Uterus (tissue), 4 donors: ENCODE data around the gene RHOBTB1. TPM values are rescaled to one million over a fixed set of nuclear protein-coding genes. Genes with fewer than 3 reads are reported as not detected.

ENCODE experiments used
- DNase-seq, 2 donors: peaks; one replicate each; pipeline ENCODE4 v3.0.0-alpha.2; 2019 to 2020
- H3K27ac ChIP-seq, 2 donors: fragments of 200-600 bp; sonication (generic); 1 replicate in 1 of 2; 2 replicates in 1 of 2; pipeline ENCODE4 v1.5.1; 2016 to 2018
- H3K27me3 ChIP-seq, 2 donors: fragments of 200-600 bp; sonication (generic); one replicate each; pipeline ENCODE4 v1.5.1; 2018 to 2019; ENCODE audit warnings: control low read depth in 1 of 2
- H3K36me3 ChIP-seq, 2 donors: fragments of 200-600 bp; sonication (generic); one replicate each; pipeline ENCODE4 v1.5.1; 2019; ENCODE audit warnings: control low read depth in 1 of 2
- H3K4me1 ChIP-seq, 2 donors: fragments of 200-600 bp; sonication (generic); one replicate each; pipeline ENCODE4 v1.5.1; 2018 to 2019; ENCODE audit warnings: control low read depth in 1 of 2
- H3K4me3 ChIP-seq, 2 donors: fragments of 200-600 bp; sonication (generic); 1 replicate in 1 of 2; 2 replicates in 1 of 2; pipeline ENCODE4 v1.5.1; 2018 to 2019; ENCODE audit warnings: mild to moderate bottlenecking in 1 of 2
- H3K9me3 ChIP-seq, 2 donors: fragments of 200-600 bp; sonication (generic); one replicate each; pipeline ENCODE4 v1.5.1; 2019; ENCODE audit warnings: control low read depth in 1 of 2
- POLR2A ChIP-seq, 2 donors: fragments of 450-650 bp; IDR thresholded peaks; one replicate each; pipeline ENCODE4 v1.6.1; 2016; ENCODE audit warnings: antibody characterized with exemption in 2 of 2, mild to moderate bottlenecking in 1 of 2, moderate library complexity in 1 of 2
- intact Hi-C: fragments of 100-400 bp; cut with DNase I; formaldehyde crosslinking; loops from one replicate; pipeline ENCODE4 v1.15.1; 2023; ENCODE audit warnings: low total_unique reads
- total RNA-seq, 4 donors: library from RNA; depleted of rRNA in 3 of 4; stranded (reverse); fragments of >200 nt in 3 of 4; gene quantifications; one replicate each; pipeline versions ENCODE4 v1.1.0 to v1.2.4, GENCODE V29; 2014 to 2023
- TF ChIP-seq, protein P1 (sequence below), 4 experiments: fragments of 200-600 bp in 2 of 4; fragments of 450-650 bp in 2 of 4; sonication (generic) in 2 of 4; IDR thresholded peaks; one replicate each; pipeline ENCODE4 v1.5.1; 2016 to 2019; ENCODE audit warnings: antibody characterized with exemption in 4 of 4, mild to moderate bottlenecking in 2 of 4, moderate library complexity in 1 of 4
- donor health status: DM: yes; HTN: yes; CAD: no.

RHOBTB1 gene
- total RNA-seq, 4 donors from 2014 or later: 6.9 to 67.5 (median 13.8) TPM

DNA sequence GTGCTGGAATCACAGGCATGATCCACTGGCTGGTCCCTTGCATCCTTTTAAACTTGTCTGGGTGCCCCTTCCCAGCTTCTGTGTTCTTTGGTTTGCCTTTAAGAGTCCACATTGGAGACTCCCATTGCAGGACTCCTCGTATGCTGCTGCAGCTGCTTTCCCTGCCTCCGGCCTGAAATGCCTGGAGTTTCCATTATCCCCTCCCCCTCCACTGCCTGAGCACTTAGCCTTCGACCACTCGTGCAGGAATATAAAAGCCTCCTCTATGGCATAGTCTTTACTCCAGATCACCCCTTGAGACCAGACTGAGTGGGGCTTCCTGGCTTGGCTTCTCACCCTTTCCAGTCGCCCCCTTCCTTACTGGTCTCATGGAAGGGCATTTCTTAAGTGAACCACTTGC lies 80.2 kb downstream of the RHOBTB1 start:
- no peaks in the 10 kb centered on the region for H3K4me1 ChIP-seq
- H3K4me3 ChIP-seq: no peak overlapping the region
- no peaks in the 10 kb centered on the region for H3K9me3 ChIP-seq
- H3K36me3 ChIP-seq: no peaks in the 10 kb centered on the region
- no peak for DNase-seq
- no peaks in the 10 kb centered on the region for H3K27me3 ChIP-seq
- intact Hi-C loops: no loop called here
- TF ChIP-seq, protein P1, sequence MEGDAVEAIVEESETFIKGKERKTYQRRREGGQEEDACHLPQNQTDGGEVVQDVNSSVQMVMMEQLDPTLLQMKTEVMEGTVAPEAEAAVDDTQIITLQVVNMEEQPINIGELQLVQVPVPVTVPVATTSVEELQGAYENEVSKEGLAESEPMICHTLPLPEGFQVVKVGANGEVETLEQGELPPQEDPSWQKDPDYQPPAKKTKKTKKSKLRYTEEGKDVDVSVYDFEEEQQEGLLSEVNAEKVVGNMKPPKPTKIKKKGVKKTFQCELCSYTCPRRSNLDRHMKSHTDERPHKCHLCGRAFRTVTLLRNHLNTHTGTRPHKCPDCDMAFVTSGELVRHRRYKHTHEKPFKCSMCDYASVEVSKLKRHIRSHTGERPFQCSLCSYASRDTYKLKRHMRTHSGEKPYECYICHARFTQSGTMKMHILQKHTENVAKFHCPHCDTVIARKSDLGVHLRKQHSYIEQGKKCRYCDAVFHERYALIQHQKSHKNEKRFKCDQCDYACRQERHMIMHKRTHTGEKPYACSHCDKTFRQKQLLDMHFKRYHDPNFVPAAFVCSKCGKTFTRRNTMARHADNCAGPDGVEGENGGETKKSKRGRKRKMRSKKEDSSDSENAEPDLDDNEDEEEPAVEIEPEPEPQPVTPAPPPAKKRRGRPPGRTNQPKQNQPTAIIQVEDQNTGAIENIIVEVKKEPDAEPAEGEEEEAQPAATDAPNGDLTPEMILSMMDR (IDR thresholded peaks at IDR 0.05): no peak
- no peak for TF ChIP-seq POLR2A (IDR thresholded peaks at IDR 0.05)
- no peak overlapping the region for H3K27ac ChIP-seq

- H3K4me3 ChIP-seq: no peak overlapping the region
- TF ChIP-seq, protein P1 (IDR thresholded peaks at IDR 0.05): no peak
- TF ChIP-seq POLR2A (IDR thresholded peaks at IDR 0.05): no peak
- H3K36me3 ChIP-seq: no peaks in the 10 kb centered on the region
- no peak overlapping the region for H3K27ac ChIP-seq
- no peaks in the 10 kb centered on the region for H3K9me3 ChIP-seq
- no peaks in the 10 kb centered on the region for H3K27me3 ChIP-seq
- no peak for DNase-seq
- intact Hi-C loops: no loop called here
- H3K4me1 ChIP-seq: no peaks in the 10 kb centered on the region
Measured at GRCh38 chr10:60862517-60862916, 81.5 kb downstream of the RHOBTB1 start.

- H3K4me1 ChIP-seq: no peaks in the 10 kb centered on the region
- no peak overlapping the region for H3K4me3 ChIP-seq
- H3K36me3 ChIP-seq: no peaks in the 10 kb centered on the region
- DNase-seq: no peak
- no peaks in the 10 kb centered on the region for H3K9me3 ChIP-seq
- no peaks in the 10 kb centered on the region for H3K27me3 ChIP-seq
- TF ChIP-seq POLR2A (IDR thresholded peaks at IDR 0.05): no peak
- TF ChIP-seq, protein P1 (IDR thresholded peaks at IDR 0.05): no peak
- H3K27ac ChIP-seq: no peak overlapping the region
- intact Hi-C loops: no loop called here
Measured at GRCh38 chr10:60856405-60856804, 87.6 kb downstream of the RHOBTB1 start.

GRCh38 chr10:60853637-60854036 lies 90.3 kb downstream of the RHOBTB1 start:
- intact Hi-C loops: no loop called here
- no peak overlapping the region for H3K27ac ChIP-seq
- H3K27me3 ChIP-seq: no peaks in the 10 kb centered on the region
- no peaks in the 10 kb centered on the region for H3K36me3 ChIP-seq
- H3K4me3 ChIP-seq: no peak overlapping the region
- TF ChIP-seq, protein P1 (IDR thresholded peaks at IDR 0.05): no peak
- TF ChIP-seq POLR2A (IDR thresholded peaks at IDR 0.05): no peak
- DNase-seq: no peak
- no peaks in the 10 kb centered on the region for H3K4me1 ChIP-seq
- no peaks in the 10 kb centered on the region for H3K9me3 ChIP-seq

DNA sequence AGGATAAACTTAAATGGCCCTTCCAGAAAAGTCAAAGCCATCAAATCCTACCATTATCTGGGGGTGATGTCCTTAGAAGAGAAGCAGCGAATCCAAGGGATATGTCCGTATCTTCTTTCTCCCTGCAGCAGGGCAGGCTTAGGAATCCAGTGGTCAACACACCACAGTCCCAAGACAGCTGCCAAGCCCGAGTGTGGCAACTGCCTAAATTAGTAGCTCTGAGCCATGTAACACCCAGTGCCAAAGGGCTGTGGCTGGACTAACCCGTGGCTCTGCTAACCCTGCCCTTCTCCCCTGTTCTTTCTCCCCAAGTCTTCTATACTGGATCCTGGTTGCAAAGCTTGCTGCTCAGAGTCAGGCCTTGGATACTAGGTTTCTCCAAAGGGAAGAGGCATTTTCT lies 90.9 kb downstream of the RHOBTB1 start:
- no peak for DNase-seq
- Histone ChIP-seq H3K9me3 (no peaks in the 10 kb centered on the region), H3K27ac (no peak overlapping the region), H3K27me3 (no peaks in the 10 kb centered on the region), H3K4me1 (no peaks in the 10 kb centered on the region), H3K4me3 (no peak overlapping the region), H3K36me3 (no peaks in the 10 kb centered on the region)
- TF ChIP-seq, protein P1 (IDR thresholded peaks at IDR 0.05): no peak
- no peak for TF ChIP-seq POLR2A (IDR thresholded peaks at IDR 0.05)
- intact Hi-C loops: no loop called here
